Loucy (cell line): ENCODE measurements around the gene PTGER1.

Experiments used
- EZH2phosphoT487 ChIP-seq: fragments of 200-600 bp; IDR thresholded peaks from 2 replicates; pipeline ENCODE4 v1.6.1; 2018; ENCODE audit warnings: antibody characterized with exemption, mild to moderate bottlenecking, moderate library complexity, borderline replicate concordance
- TF ChIP-seq, protein P1 (sequence below): fragments of 200-600 bp; sonication (generic); conservative IDR thresholded peaks from 2 replicates; pipeline ENCODE4 v1.5.1; 2014; ENCODE audit warnings: mild to moderate bottlenecking, antibody characterized with exemption, low read length

- TF ChIP-seq, protein P1, sequence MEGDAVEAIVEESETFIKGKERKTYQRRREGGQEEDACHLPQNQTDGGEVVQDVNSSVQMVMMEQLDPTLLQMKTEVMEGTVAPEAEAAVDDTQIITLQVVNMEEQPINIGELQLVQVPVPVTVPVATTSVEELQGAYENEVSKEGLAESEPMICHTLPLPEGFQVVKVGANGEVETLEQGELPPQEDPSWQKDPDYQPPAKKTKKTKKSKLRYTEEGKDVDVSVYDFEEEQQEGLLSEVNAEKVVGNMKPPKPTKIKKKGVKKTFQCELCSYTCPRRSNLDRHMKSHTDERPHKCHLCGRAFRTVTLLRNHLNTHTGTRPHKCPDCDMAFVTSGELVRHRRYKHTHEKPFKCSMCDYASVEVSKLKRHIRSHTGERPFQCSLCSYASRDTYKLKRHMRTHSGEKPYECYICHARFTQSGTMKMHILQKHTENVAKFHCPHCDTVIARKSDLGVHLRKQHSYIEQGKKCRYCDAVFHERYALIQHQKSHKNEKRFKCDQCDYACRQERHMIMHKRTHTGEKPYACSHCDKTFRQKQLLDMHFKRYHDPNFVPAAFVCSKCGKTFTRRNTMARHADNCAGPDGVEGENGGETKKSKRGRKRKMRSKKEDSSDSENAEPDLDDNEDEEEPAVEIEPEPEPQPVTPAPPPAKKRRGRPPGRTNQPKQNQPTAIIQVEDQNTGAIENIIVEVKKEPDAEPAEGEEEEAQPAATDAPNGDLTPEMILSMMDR, result no peak
- no peak for TF ChIP-seq EZH2phosphoT487
Measured at GRCh38 chr19:14428882-14429416, 46.2 kb downstream of the PTGER1 start.
